H1 (cell line): ENCODE results near the gene LAPTM4A. TPM values are rescaled to one million over a fixed set of nuclear protein-coding genes. Genes with fewer than 3 reads are reported as not detected.

ENCODE experiments used
- ATF3 ChIP-seq: IDR thresholded peaks from 2 replicates; pipeline ENCODE4 v1.6.1; 2011; ENCODE audit warnings: low read depth, mild to moderate bottlenecking, low read length; ENCODE audit not compliant: insufficient read depth
- CHD7 ChIP-seq: fragments of 300-600 bp; sonication (generic); IDR thresholded peaks from 2 replicates; pipeline ENCODE4 v1.7.1; 2012; ENCODE audit warnings: low read length, moderate library complexity, mild to moderate bottlenecking, inconsistent platforms; ENCODE audit not compliant: insufficient replicate concordance
- CTBP2 ChIP-seq: IDR thresholded peaks from 2 replicates; pipeline ENCODE4 v1.7.0; 2011; ENCODE audit warnings: borderline replicate concordance, mild to moderate bottlenecking, moderate library complexity, mixed read lengths, low read length; ENCODE audit not compliant: insufficient read depth, insufficient read length
- JUN ChIP-seq: IDR thresholded peaks from 2 replicates; pipeline ENCODE4 v1.6.1; 2011; ENCODE audit warnings: low read depth, mild to moderate bottlenecking, improper control_type of control experiment, low read length
- JUND ChIP-seq: IDR thresholded peaks from 2 replicates; pipeline ENCODE4 v1.6.1; 2011; ENCODE audit warnings: mild to moderate bottlenecking, improper control_type of control experiment, low read length
- NRF1 ChIP-seq: IDR thresholded peaks from 2 replicates; pipeline ENCODE4 v1.6.1; 2011; ENCODE audit warnings: mild to moderate bottlenecking, low read depth, low read length, improper control_type of control experiment
- POU5F1 ChIP-seq: IDR thresholded peaks from 2 replicates; pipeline ENCODE4 v1.6.1; 2011; ENCODE audit warnings: low read depth, mild to moderate bottlenecking, low read length, moderate library complexity
- RBBP5 ChIP-seq: IDR thresholded peaks from 2 replicates; pipeline ENCODE4 v1.7.1; 2012; ENCODE audit warnings: low read depth, mild to moderate bottlenecking, inconsistent platforms, low read length, moderate library complexity, borderline replicate concordance
- SIRT6 ChIP-seq: IDR thresholded peaks from one replicate; pipeline ENCODE4 v1.7.1; 2012; ENCODE audit warnings: low read length, inconsistent platforms
- SP4 ChIP-seq: IDR thresholded peaks from 2 replicates; pipeline ENCODE4 v1.6.1; 2012; ENCODE audit warnings: low read length, inconsistent platforms
- polyA plus RNA-seq, 7 experiments: library from polyadenylated mRNA; depleted of rRNA in 3 of 7; stranded (reverse) in 5 of 7; unstranded in 2 of 7; fragments of >200 nt in 5 of 7; fragments of 200-250 nt in 2 of 7; gene quantifications; 1 replicate in 5 of 7; 2 replicates in 1 of 7; 4 replicates in 1 of 7; pipeline versions ENCODE4 v1.2.1 to v1.2.3, GENCODE V29; 2011 to 2013; ENCODE audit warnings: missing spikeins in 2 of 7, mixed read lengths in 2 of 7
- total RNA-seq: library from RNA; stranded (reverse); fragmentation: NEBNext Ultra II Directional; extraction: Animal tissue kit (Norgen Biotek cat#: 25700); gene quantifications from 2 replicates; pipeline ENCODE4 v1.2.1, GENCODE V29; 2021

LAPTM4A gene
- total and polyA plus RNA-seq, 2 of the 8 experiments (the other 6 are each of a cell fraction or from before 2014, with no cell fraction given), result 193 to 419 TPM

GRCh38 chr2:19989667-19990415, 61.6 kb downstream of the LAPTM4A start, which contains the start of gene WDR35 (continued):
- TF ChIP-seq CHD7, result no peak
- TF ChIP-seq CTBP2, result peak; percentile 81
- no peak for TF ChIP-seq NRF1
- TF ChIP-seq POU5F1, result no peak
- no peak for TF ChIP-seq ATF3
- TF ChIP-seq RBBP5, result peak; percentile 83
- TF ChIP-seq SIRT6, result no peak
- no peak for TF ChIP-seq JUND
- TF ChIP-seq SP4, result no peak
- no peak for TF ChIP-seq JUN
